ENCODE data around the gene AFF2. TPM values are rescaled to one million over a fixed set of nuclear protein-coding genes. Genes with fewer than 3 reads are reported as not detected.

Gene AFF2
- total RNA-seq, 1 experiment from 2014 or later, result 0.05 TPM

DNA sequence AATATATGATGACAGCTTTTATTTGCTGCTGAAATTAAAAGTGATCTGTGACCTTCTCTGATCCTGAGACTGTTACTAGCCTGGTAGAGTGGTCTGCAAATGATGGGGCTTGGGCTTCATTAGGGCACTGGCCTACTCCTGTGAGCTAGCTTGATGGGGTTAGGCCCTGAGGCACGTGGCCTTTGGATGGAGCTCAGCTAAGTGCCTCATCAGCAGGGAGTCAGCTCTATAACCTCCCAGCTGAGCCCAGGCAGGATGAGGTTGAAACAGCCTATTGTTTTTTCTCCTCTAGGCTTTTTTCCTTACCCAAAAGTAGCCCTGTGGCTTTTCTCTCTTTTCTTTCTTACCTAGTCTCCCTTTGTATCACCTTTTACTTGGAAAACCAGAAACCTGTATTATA, 92.2 kb downstream of the AFF2 start:
- intact Hi-C loops (cut with micrococcal nuclease), result no loop called here
- H4K20me1 ChIP-seq (ENCODE audit: insufficient read depth), result no peaks in the 10 kb centered on the region
- ChIA-PET POLR2A (no interaction called here), CTCF (no interaction called here), RAD21 (ENCODE audit: low non-redundant PET in 1 of 2, low total read pairs in 2 of 2, uncharacterized antibody in 2 of 2, unreplicated experiment in 2 of 2) (no interaction called here)
- no peaks in the 10 kb centered on the region for H3K27me3 ChIP-seq (ENCODE audit: insufficient read depth, low read length)
- ATAC-seq, result no peak
- no peak overlapping the region for H2AFZ ChIP-seq (ENCODE audit: low read depth, low read length, poor library complexity, severe bottlenecking)
- TF ChIP-seq EZH2phosphoT487 (IDR thresholded peaks at IDR 0.05; ENCODE audit: borderline replicate concordance) (no peak), FOSL1 (IDR thresholded peaks at IDR 0.05; ENCODE audit: low read depth) (no peak), ATF3 (IDR thresholded peaks at IDR 0.05) (no peak), POLR2A (IDR thresholded peaks at IDR 0.05; ENCODE audit: borderline replicate concordance, extremely low read depth, insufficient read depth, insufficient read length) (no peak), RAD21 (IDR thresholded peaks at IDR 0.05; ENCODE audit: low read depth) (no peak), YY1 (IDR thresholded peaks at IDR 0.05; ENCODE audit: extremely low read depth, insufficient replicate concordance, low read depth, low read length) (no peak), EGR1 (IDR thresholded peaks at IDR 0.05; ENCODE audit: low read depth) (no peak), JUND (IDR thresholded peaks at IDR 0.05) (no peak), TCF7L2 (IDR thresholded peaks at IDR 0.05; ENCODE audit: borderline replicate concordance, extremely low read depth, insufficient read depth, insufficient read length) (no peak), SIN3A (IDR thresholded peaks at IDR 0.05; ENCODE audit: low read depth) (no peak), CEBPB (IDR thresholded peaks at IDR 0.05; ENCODE audit: low read depth) (no peak), SRF (IDR thresholded peaks at IDR 0.05; ENCODE audit: low read depth) (no peak), ZBTB33 (IDR thresholded peaks at IDR 0.05; ENCODE audit: extremely low read depth, insufficient replicate concordance, low read length) (no peak), POLR2AphosphoS5 (IDR thresholded peaks at IDR 0.05; ENCODE audit: low read depth, low read length) (no peak)
- TF ChIP-seq, protein P1, sequence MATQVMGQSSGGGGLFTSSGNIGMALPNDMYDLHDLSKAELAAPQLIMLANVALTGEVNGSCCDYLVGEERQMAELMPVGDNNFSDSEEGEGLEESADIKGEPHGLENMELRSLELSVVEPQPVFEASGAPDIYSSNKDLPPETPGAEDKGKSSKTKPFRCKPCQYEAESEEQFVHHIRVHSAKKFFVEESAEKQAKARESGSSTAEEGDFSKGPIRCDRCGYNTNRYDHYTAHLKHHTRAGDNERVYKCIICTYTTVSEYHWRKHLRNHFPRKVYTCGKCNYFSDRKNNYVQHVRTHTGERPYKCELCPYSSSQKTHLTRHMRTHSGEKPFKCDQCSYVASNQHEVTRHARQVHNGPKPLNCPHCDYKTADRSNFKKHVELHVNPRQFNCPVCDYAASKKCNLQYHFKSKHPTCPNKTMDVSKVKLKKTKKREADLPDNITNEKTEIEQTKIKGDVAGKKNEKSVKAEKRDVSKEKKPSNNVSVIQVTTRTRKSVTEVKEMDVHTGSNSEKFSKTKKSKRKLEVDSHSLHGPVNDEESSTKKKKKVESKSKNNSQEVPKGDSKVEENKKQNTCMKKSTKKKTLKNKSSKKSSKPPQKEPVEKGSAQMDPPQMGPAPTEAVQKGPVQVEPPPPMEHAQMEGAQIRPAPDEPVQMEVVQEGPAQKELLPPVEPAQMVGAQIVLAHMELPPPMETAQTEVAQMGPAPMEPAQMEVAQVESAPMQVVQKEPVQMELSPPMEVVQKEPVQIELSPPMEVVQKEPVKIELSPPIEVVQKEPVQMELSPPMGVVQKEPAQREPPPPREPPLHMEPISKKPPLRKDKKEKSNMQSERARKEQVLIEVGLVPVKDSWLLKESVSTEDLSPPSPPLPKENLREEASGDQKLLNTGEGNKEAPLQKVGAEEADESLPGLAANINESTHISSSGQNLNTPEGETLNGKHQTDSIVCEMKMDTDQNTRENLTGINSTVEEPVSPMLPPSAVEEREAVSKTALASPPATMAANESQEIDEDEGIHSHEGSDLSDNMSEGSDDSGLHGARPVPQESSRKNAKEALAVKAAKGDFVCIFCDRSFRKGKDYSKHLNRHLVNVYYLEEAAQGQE (IDR thresholded peaks at IDR 0.05; ENCODE audit: low read depth), result no peak
- TF ChIP-seq, protein P2, sequence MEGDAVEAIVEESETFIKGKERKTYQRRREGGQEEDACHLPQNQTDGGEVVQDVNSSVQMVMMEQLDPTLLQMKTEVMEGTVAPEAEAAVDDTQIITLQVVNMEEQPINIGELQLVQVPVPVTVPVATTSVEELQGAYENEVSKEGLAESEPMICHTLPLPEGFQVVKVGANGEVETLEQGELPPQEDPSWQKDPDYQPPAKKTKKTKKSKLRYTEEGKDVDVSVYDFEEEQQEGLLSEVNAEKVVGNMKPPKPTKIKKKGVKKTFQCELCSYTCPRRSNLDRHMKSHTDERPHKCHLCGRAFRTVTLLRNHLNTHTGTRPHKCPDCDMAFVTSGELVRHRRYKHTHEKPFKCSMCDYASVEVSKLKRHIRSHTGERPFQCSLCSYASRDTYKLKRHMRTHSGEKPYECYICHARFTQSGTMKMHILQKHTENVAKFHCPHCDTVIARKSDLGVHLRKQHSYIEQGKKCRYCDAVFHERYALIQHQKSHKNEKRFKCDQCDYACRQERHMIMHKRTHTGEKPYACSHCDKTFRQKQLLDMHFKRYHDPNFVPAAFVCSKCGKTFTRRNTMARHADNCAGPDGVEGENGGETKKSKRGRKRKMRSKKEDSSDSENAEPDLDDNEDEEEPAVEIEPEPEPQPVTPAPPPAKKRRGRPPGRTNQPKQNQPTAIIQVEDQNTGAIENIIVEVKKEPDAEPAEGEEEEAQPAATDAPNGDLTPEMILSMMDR (IDR thresholded peaks at IDR 0.05 in 2 of 3, conservative IDR thresholded peaks at IDR 0.05 in 1 of 3; ENCODE audit: borderline replicate concordance in 1 of 3, insufficient read depth in 1 of 3, low read depth in 2 of 3, low read length in 2 of 3), result no peak
- TF ChIP-seq, protein P3, sequence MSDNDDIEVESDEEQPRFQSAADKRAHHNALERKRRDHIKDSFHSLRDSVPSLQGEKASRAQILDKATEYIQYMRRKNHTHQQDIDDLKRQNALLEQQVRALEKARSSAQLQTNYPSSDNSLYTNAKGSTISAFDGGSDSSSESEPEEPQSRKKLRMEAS (IDR thresholded peaks at IDR 0.05), result no peak
- H3K9ac ChIP-seq (ENCODE audit: low read length), result no peak overlapping the region
- H3K4me3 ChIP-seq (replicated peaks in 1 of 2; ENCODE audit: low read depth in 1 of 2, low read length in 2 of 2), result no peak overlapping the region
- BruUV-seq (replicated peaks), result no TSS peak
- no peak for DNase-seq (ENCODE audit: low read depth, low spot score)
- no peaks in the 10 kb centered on the region for H3K9me2 ChIP-seq (ENCODE audit: insufficient read depth)
- H3K4me2 ChIP-seq (ENCODE audit: low read length), result no peak overlapping the region
- H3K79me2 ChIP-seq (ENCODE audit: insufficient read depth, low read length), result no peaks in the 10 kb centered on the region
- no peak overlapping the region for H3K27ac ChIP-seq (ENCODE audit: low read depth, low read length)
- no peaks in the 10 kb centered on the region for H3K4me1 ChIP-seq (ENCODE audit: control insufficient read depth in 1 of 2, insufficient read depth in 2 of 2, low read length in 2 of 2)
- H3K9me3 ChIP-seq (ENCODE audit: control insufficient read depth in 1 of 2, insufficient read depth in 1 of 2, low read depth in 1 of 2, low read length in 2 of 2), result no peaks in the 10 kb centered on the region
- H3K36me3 ChIP-seq (ENCODE audit: control insufficient read depth in 1 of 2, insufficient read depth in 2 of 2, low read length in 2 of 2), result no peaks in the 10 kb centered on the region

Measured in HCT116 (cell line).